Right ventricle myocardium inferior (tissue), 1 donor: ENCODE results near the gene ZGLP1. TPM values are rescaled to one million over a fixed set of nuclear protein-coding genes. Genes with fewer than 3 reads are reported as not detected.

Experiments used
- ATAC-seq: fragments of 200-7000 bp; cut with Tn5 transposase; one replicate; pipeline ENCODE4 v1.9.1; 2020; ENCODE audit warnings: mild to moderate bottlenecking, moderate library complexity
- DNase-seq: peaks from one replicate; pipeline ENCODE4 v3.0.0; 2021; ENCODE audit errors: missing footprints
- intact Hi-C: fragments of 100-400 bp; cut with DNase I; formaldehyde crosslinking; loops from one replicate; pipeline ENCODE4 v1.11.0; 2022
- total RNA-seq: library from RNA; stranded (reverse); fragmentation: NEBNext Ultra II Directional; extraction: Animal tissue kit (Norgen Biotek cat#: 25700); gene quantifications from one replicate; pipeline ENCODE4 v1.2.1, GENCODE V29; 2021
- donor health status: DM: no; HTN: yes; CAD: no; lungs with severe emphysema.

The ZGLP1 gene
- total RNA-seq, 1 donor from 2014 or later: 0.65 TPM

DNA sequence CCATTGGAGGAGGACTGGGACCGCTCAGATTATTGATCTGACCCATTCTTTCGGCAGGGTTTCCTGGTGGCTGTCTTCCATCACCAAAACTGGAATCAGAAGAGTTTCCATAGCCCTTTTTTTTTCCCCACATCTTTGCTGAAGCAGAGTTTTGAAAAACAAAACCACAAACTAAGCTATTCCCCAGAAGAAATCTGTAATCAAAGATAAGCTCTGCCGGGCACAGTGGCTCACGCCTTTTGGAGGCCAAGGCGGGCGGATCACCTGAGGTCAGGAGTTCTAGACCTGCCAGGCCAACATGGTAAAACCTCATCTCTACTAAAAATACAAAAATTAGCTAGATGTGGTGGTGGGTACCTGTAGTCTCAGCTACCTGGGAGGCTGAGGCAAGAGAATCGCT lies 42.9 kb downstream of the ZGLP1 start:
- DNase-seq: no peak
- intact Hi-C loops: no loop called here
- ATAC-seq: no peak

DNA sequence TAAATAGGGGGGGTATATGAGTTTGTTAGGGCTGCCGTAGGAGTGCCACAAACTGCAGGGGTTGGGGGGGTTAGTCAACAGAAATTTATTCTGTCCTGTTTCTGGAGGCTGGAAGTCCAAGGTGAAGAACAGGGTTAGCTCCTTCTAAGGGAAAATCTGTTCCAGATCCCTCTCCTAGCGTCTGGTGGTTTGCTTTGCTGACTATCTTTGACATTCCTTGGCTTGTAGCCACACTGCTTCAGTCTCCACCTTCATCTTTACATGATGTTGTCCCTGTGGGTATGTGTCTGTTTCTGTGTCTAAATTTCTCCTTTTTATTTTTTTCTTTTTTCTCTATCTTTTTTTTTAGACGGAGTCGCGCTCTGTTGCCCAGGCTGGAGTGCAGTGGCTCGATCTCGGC lies 46.8 kb downstream of the ZGLP1 start:
- DNase-seq (no peak), ATAC-seq (no peak)
- intact Hi-C loops: no loop called here

GRCh38 chr19:10260141-10260584 lies 49.5 kb downstream of the ZGLP1 start:
- no peak for ATAC-seq
- intact Hi-C loops: no loop called here
- DNase-seq: no peak

DNA sequence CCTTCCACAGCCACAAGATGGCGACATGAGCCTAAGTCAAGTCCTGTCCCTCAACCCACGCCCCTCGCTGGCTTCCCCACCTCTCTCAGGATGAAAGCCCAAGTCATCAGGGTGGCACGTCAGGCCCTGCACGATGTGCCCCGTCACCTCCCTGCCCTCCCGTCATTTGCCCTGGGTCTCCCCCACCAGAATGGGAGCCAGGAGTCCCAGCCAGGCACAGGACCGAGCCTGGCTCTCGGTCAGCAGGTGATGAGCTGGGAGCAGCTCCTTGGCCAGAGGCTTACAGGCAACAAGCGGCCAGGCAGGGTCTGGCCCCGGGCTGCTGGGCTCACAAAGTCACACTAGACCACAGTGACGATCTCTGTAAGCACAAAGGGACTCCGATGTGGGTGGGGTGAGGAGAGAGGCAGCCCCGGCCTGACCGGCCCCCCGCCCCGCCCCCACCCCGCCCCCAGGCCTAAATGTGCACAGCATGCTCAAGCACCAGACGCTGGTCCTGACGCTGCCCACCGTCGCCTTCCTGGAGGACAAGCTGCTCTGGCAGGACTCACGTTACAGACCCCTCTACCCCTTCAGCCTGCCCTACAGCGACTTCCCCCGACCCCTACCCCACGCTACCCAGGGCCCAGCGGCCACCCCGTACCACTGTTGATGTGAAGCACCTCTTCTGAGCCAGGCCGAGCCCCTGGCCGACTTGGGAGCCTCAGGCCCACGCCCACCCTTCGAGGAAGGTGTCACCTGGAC lies 50.3 kb downstream of the ZGLP1 start:
- ATAC-seq (peak; percentile 62), DNase-seq (peak; percentile 86)
- intact Hi-C loops: no loop called here

GRCh38 chr19:10258080-10258710 lies 51.4 kb downstream of the ZGLP1 start:
- DNase-seq (no peak), ATAC-seq (no peak)
- intact Hi-C loops: no loop called here

GRCh38 chr19:10256970-10257615 lies 52.5 kb downstream of the ZGLP1 start:
- DNase-seq (no peak), ATAC-seq (no peak)
- intact Hi-C loops: no loop called here

DNA sequence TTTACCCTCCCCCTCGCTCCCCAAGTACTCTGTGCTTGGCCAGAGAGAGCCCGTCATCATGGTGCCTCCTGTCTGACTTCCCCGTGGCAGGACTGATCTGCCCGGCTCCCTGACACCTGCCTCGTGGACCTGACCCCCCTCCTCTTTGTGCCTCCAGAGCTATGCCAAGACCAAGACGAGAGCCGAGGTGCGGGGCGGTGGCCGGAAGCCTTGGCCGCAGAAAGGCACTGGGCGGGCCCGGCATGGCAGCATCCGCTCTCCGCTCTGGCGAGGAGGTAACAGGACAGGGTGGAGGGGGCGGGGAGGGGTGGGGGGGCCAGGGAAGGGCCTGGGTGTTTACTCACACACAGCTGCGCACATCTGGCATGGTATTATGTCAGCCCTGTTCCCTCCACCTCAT lies 53.1 kb downstream of the ZGLP1 start:
- no peak for ATAC-seq
- intact Hi-C loops: no loop called here
- no peak for DNase-seq

GRCh38 chr19:10255358-10255757 lies 54.3 kb downstream of the ZGLP1 start:
- DNase-seq: no peak
- intact Hi-C loops: no loop called here
- no peak for ATAC-seq

Other genes with a start within 250 kb of the ZGLP1 start
- 9.7 TPM for gene SHFL, start 223.5 kb downstream of the ZGLP1 start, total RNA-seq
- not detected for gene ANGPTL6, start 207.1 kb downstream of the ZGLP1 start, total RNA-seq
- gene PPAN, start 203.5 kb downstream of the ZGLP1 start, total RNA-seq: 27.0 TPM
- 4.5 TPM for gene P2RY11, start 198.1 kb downstream of the ZGLP1 start, total RNA-seq
- gene EIF3G, start 189.9 kb downstream of the ZGLP1 start, total RNA-seq: 167 TPM
- gene DNMT1, start 114.9 kb downstream of the ZGLP1 start, total RNA-seq: 26.0 TPM
- gene S1PR2, start 78.5 kb downstream of the ZGLP1 start, total RNA-seq: 8.4 TPM
- gene MRPL4, start 57.6 kb downstream of the ZGLP1 start, total RNA-seq: 70.1 TPM
- 8.6 TPM for gene ICAM1, start 38.7 kb downstream of the ZGLP1 start, total RNA-seq
- 0.30 TPM for gene ICAM4, start 22.9 kb downstream of the ZGLP1 start, total RNA-seq
- gene ICAM5, start 19.9 kb downstream of the ZGLP1 start, total RNA-seq: 0.38 TPM
- 20.1 TPM for gene FDX2, start 6.2 kb upstream of the ZGLP1 start, total RNA-seq
- gene RAVER1, start 23.7 kb upstream of the ZGLP1 start, total RNA-seq: 10.1 TPM
- gene ICAM3, start 29.8 kb upstream of the ZGLP1 start, total RNA-seq: 36.7 TPM
- gene TYK2, start 70.8 kb upstream of the ZGLP1 start, total RNA-seq: 67.1 TPM
- 155 TPM for gene CDC37, start 93.7 kb upstream of the ZGLP1 start, total RNA-seq
- gene PDE4A, start 110.7 kb upstream of the ZGLP1 start, total RNA-seq: 37.0 TPM
- 82.8 TPM for gene KEAP1, start 193.5 kb upstream of the ZGLP1 start, total RNA-seq
- 0.27 TPM for gene S1PR5, start 207.6 kb upstream of the ZGLP1 start, total RNA-seq
- gene ATG4D, start 234.1 kb upstream of the ZGLP1 start, total RNA-seq: 47.6 TPM